H1 (cell line): ENCODE measurements around the gene MEIS2. TPM values are rescaled to one million over a fixed set of nuclear protein-coding genes. Genes with fewer than 3 reads are reported as not detected.

ENCODE experiments used
- CTCF ChIA-PET: fragments of 300-600 bp; sonication (Branson Sonifier 250); formaldehyde crosslinking; loops from one replicate; lab custom pipeline; 2021; ENCODE audit not compliant: partially characterized antibody; lab: Charles Lee
- POLR2A ChIA-PET: fragments of 300-600 bp; sonication (Branson Sonifier 250); formaldehyde crosslinking; loops from one replicate; lab custom pipeline; 2021; ENCODE audit warnings: inconsistent platforms; ENCODE audit not compliant: partially characterized antibody; lab: Charles Lee
- DNase-seq, 2 experiments: peaks; one replicate each; pipeline versions ENCODE4 v3.0.0 to v3.0.0-alpha.2; 2010 to 2022; ENCODE audit warnings: low spot score in 2 of 2, low read depth in 1 of 2, mixed read lengths in 1 of 2
- FAIRE-seq: peaks from 2 replicates; lab custom pipeline; 2011; peaks lifted over from hg19 to GRCh38; lab: Jason Lieb, UNC
- H2AFZ ChIP-seq: 2 replicates; pipeline ENCODE4 v1.8.1; 2012; ENCODE audit warnings: low read length, inconsistent platforms
- H2AK5ac ChIP-seq: 2 replicates; pipeline ENCODE4 v1.6.1; 2013; ENCODE audit warnings: low read depth, low read length
- H2BK120ac ChIP-seq: replicated peaks from 2 replicates; pipeline ENCODE3; 2013; ENCODE audit warnings: low read depth, low read length, inconsistent platforms
- H2BK12ac ChIP-seq: 2 replicates; pipeline ENCODE4 v1.6.1; 2013; ENCODE audit warnings: low read depth, low read length
- H2BK15ac ChIP-seq: 2 replicates; pipeline ENCODE4 v1.6.1; 2013; ENCODE audit warnings: low read length
- H2BK20ac ChIP-seq: 2 replicates; pipeline ENCODE4 v1.6.1; 2013; ENCODE audit warnings: low read length
- H2BK5ac ChIP-seq: 2 replicates; pipeline ENCODE4 v1.6.1; 2013; ENCODE audit warnings: low read depth, low read length
- H3K14ac ChIP-seq: 2 replicates; pipeline ENCODE4 v1.6.1; 2013; ENCODE audit warnings: inconsistent platforms; ENCODE audit not compliant: insufficient read length
- H3K18ac ChIP-seq: 2 replicates; pipeline ENCODE4 v1.6.1; 2013; ENCODE audit warnings: low read length; ENCODE audit errors: extremely low read depth
- H3K23ac ChIP-seq: 2 replicates; pipeline ENCODE4 v1.6.1; 2013; ENCODE audit warnings: inconsistent platforms; ENCODE audit not compliant: insufficient read length
- H3K23me2 ChIP-seq: 2 replicates; pipeline ENCODE4 v1.6.1; 2013; ENCODE audit warnings: low read depth, low read length
- H3K27ac ChIP-seq: 2 replicates; pipeline ENCODE4 v1.6.1; 2011; ENCODE audit warnings: low read depth, low read length, inconsistent platforms
- H3K27me3 ChIP-seq, 4 experiments: replicated peaks in 1 of 4; 1 replicate in 1 of 4; 2 replicates in 3 of 4; pipeline versions ENCODE4 v1.6.1 to v1.8.1; 2011 to 2013; ENCODE audit warnings: low read length in 3 of 4, mild to moderate bottlenecking in 3 of 4, inconsistent platforms in 2 of 4, mixed read lengths in 2 of 4, moderate library complexity in 1 of 4; ENCODE audit not compliant: control insufficient read depth in 3 of 4, insufficient read depth in 3 of 4; ENCODE audit errors: extremely low read depth in 1 of 4
- H3K36me3 ChIP-seq, 4 experiments: 2 replicates each; pipeline versions ENCODE4 v1.6.1 to v1.8.1; 2011 to 2013; ENCODE audit warnings: mild to moderate bottlenecking in 4 of 4, low read length in 3 of 4, moderate library complexity in 2 of 4, control low read depth in 1 of 4, inconsistent platforms in 1 of 4; ENCODE audit not compliant: insufficient read depth in 4 of 4, control insufficient read depth in 2 of 4
- H3K4ac ChIP-seq: replicated peaks from 2 replicates; pipeline ENCODE3; 2013; ENCODE audit warnings: low read length, low read depth, mixed read lengths, inconsistent platforms; ENCODE audit not compliant: insufficient read length
- H3K4me1 ChIP-seq, 4 experiments: replicated peaks in 1 of 4; 1 replicate in 1 of 4; 2 replicates in 3 of 4; pipeline versions ENCODE4 v1.6.1 to v1.8.1; 2011 to 2013; ENCODE audit warnings: low read length in 3 of 4, inconsistent platforms in 2 of 4, mixed read lengths in 1 of 4; ENCODE audit not compliant: insufficient read depth in 4 of 4, control insufficient read depth in 3 of 4
- H3K4me2 ChIP-seq, 2 experiments: 2 replicates each; pipeline versions ENCODE4 v1.6.1 to v1.8.1; 2011 to 2013; ENCODE audit warnings: low read depth in 2 of 2, low read length in 2 of 2, control low read depth in 1 of 2, inconsistent platforms in 1 of 2, mild to moderate bottlenecking in 1 of 2; ENCODE audit not compliant: insufficient read depth in 1 of 2
- H3K4me3 ChIP-seq, 4 experiments: fragments of 200-600, 300-600 bp in 1 of 4; sonication (generic), shearing (Covaris generic), sonication (Bioruptor Twin) in 1 of 4; 2 replicates each; pipeline versions ENCODE4 v1.5.1 to v1.8.1; 2011 to 2016; ENCODE audit warnings: low read length in 4 of 4, low read depth in 3 of 4, control low read depth in 2 of 4, inconsistent platforms in 2 of 4, mild to moderate bottlenecking in 2 of 4, mixed read lengths in 1 of 4, moderate library complexity in 1 of 4; ENCODE audit not compliant: insufficient read depth in 2 of 4; ENCODE audit errors: extremely low read depth in 1 of 4
- H3K56ac ChIP-seq: replicated peaks from 2 replicates; pipeline ENCODE3; 2013; ENCODE audit warnings: low read depth, mild to moderate bottlenecking, mixed read lengths, low read length, inconsistent platforms; ENCODE audit not compliant: insufficient read length
- H3K79me1 ChIP-seq: 2 replicates; pipeline ENCODE4 v1.6.1; 2013; ENCODE audit warnings: low read depth, low read length, control low read depth
- H3K79me2 ChIP-seq, 2 experiments: 2 replicates each; pipeline versions ENCODE4 v1.6.1 to v1.8.1; 2012 to 2013; ENCODE audit warnings: low read length in 2 of 2, mild to moderate bottlenecking in 2 of 2, inconsistent platforms in 1 of 2; ENCODE audit not compliant: insufficient read depth in 2 of 2, control insufficient read depth in 1 of 2
- H3K9ac ChIP-seq, 4 experiments: replicated peaks in 1 of 4; 1 replicate in 1 of 4; 2 replicates in 3 of 4; pipeline versions ENCODE4 v1.6.1 to v1.8.1; 2011 to 2013; ENCODE audit warnings: low read depth in 3 of 4, low read length in 3 of 4, control low read depth in 2 of 4, mild to moderate bottlenecking in 2 of 4, moderate library complexity in 2 of 4, inconsistent platforms in 1 of 4; ENCODE audit errors: extremely low read depth in 1 of 4
- H3K9me3 ChIP-seq, 2 experiments: 2 replicates each; pipeline versions ENCODE4 v1.6.1 to v1.8.1; 2012 to 2013; ENCODE audit warnings: mild to moderate bottlenecking in 2 of 2, moderate library complexity in 2 of 2, control low read depth in 1 of 2, inconsistent platforms in 1 of 2, low read depth in 1 of 2, low read length in 1 of 2, mixed read lengths in 1 of 2; ENCODE audit not compliant: insufficient read depth in 2 of 2
- H4K20me1 ChIP-seq, 2 experiments: replicated peaks in 1 of 2; 2 replicates each; pipeline versions ENCODE3 to v1.8.1; 2011 to 2013; ENCODE audit warnings: inconsistent platforms in 2 of 2, low read length in 2 of 2, mild to moderate bottlenecking in 1 of 2; ENCODE audit not compliant: insufficient read depth in 2 of 2, control insufficient read depth in 1 of 2
- H4K5ac ChIP-seq: 2 replicates; pipeline ENCODE4 v1.6.1; 2013; ENCODE audit warnings: low read length, low read depth, mixed read lengths, inconsistent platforms; ENCODE audit not compliant: insufficient read length
- H4K8ac ChIP-seq: 2 replicates; pipeline ENCODE4 v1.8.0; 2013; ENCODE audit warnings: mild to moderate bottlenecking, moderate library complexity, low read length, inconsistent platforms; ENCODE audit not compliant: insufficient read depth; ENCODE audit errors: extremely low read depth
- H4K91ac ChIP-seq: replicated peaks from 2 replicates; pipeline ENCODE3; 2013; ENCODE audit warnings: low read length, mixed read lengths, inconsistent platforms; ENCODE audit not compliant: insufficient read length
- CBX8 ChIP-seq: fragments of 300-800, 300-1000 bp; sonication (generic); IDR thresholded peaks from 2 replicates; pipeline ENCODE4 v1.7.1; 2016; ENCODE audit warnings: low read depth, low read length, borderline replicate concordance
- EGR1 ChIP-seq: IDR thresholded peaks from 2 replicates; pipeline ENCODE4 v1.6.1; 2011; ENCODE audit warnings: low read depth, low read length, borderline replicate concordance
- PHF8 ChIP-seq: fragments of 200-600 bp; sonication (generic); conservative IDR thresholded peaks from 2 replicates; pipeline ENCODE4 v1.7.1; 2012; ENCODE audit warnings: low read depth, mild to moderate bottlenecking, inconsistent platforms, low read length, moderate library complexity
- POU5F1 ChIP-seq: IDR thresholded peaks from 2 replicates; pipeline ENCODE4 v1.6.1; 2011; ENCODE audit warnings: low read depth, mild to moderate bottlenecking, low read length, moderate library complexity
- RFX5 ChIP-seq: IDR thresholded peaks from 2 replicates; pipeline ENCODE4 v1.6.1; 2011; ENCODE audit warnings: low read depth, low read length, improper control_type of control experiment, borderline replicate concordance
- RNF2 ChIP-seq: fragments of 200-900, 300-1000 bp; sonication (generic); IDR thresholded peaks from 2 replicates; pipeline ENCODE4 v1.7.1; 2016; ENCODE audit warnings: borderline replicate concordance, low read depth, mild to moderate bottlenecking, antibody characterized with exemption, low read length; ENCODE audit not compliant: poor library complexity, severe bottlenecking; ENCODE audit errors: missing control alignments
- RXRA ChIP-seq: IDR thresholded peaks from 2 replicates; pipeline ENCODE4 v1.6.1; 2011; ENCODE audit warnings: low read depth, mild to moderate bottlenecking, low read length, moderate library complexity; ENCODE audit not compliant: insufficient read depth
- SIN3A ChIP-seq, 2 experiments: IDR thresholded peaks in 1 of 2; conservative IDR thresholded peaks in 1 of 2; 2 replicates each; pipeline ENCODE4 v1.6.1; 2011 to 2012; ENCODE audit warnings: low read length in 2 of 2, improper control_type of control experiment in 1 of 2, low read depth in 1 of 2, mild to moderate bottlenecking in 1 of 2
- TCF12 ChIP-seq: IDR thresholded peaks from 2 replicates; pipeline ENCODE4 v1.6.1; 2011; ENCODE audit warnings: low read depth, mild to moderate bottlenecking, low read length
- WGBS, 2 experiments: shearing (Covaris generic) in 1 of 2; methylation state at CpG; one replicate each; pipeline versions ENCODE4 v1.1.6 to v1.1.7; 2013 to 2015; ENCODE audit warnings: low lambda C conversion rate in 2 of 2, mixed read lengths in 2 of 2, inconsistent platforms in 1 of 2, low coverage in 1 of 2, missing lambda C conversion rate in 1 of 2; ENCODE audit not compliant: insufficient replicate concordance in 2 of 2, insufficient coverage in 1 of 2, insufficient read length in 1 of 2; ENCODE audit errors: extremely low coverage in 1 of 2, missing lambda C conversion rate in 1 of 2; 5-methylcytosine and 5-hydroxymethylcytosine counted together
- polyA plus RNA-seq, 7 experiments: library from polyadenylated mRNA; depleted of rRNA in 3 of 7; stranded (reverse) in 5 of 7; unstranded in 2 of 7; fragments of >200 nt in 5 of 7; fragments of 200-250 nt in 2 of 7; gene quantifications; 1 replicate in 5 of 7; 2 replicates in 1 of 7; 4 replicates in 1 of 7; pipeline versions ENCODE4 v1.2.1 to v1.2.3, GENCODE V29; 2011 to 2013; ENCODE audit warnings: missing spikeins in 2 of 7, mixed read lengths in 2 of 7
- total RNA-seq: library from RNA; stranded (reverse); fragmentation: NEBNext Ultra II Directional; extraction: Animal tissue kit (Norgen Biotek cat#: 25700); gene quantifications from 2 replicates; pipeline ENCODE4 v1.2.1, GENCODE V29; 2021

MEIS2 gene
- total and polyA plus RNA-seq, 2 of the 8 experiments (the other 6 are each of a cell fraction or from before 2014, with no cell fraction given), result 0.22 to 1.2 TPM

DNA sequence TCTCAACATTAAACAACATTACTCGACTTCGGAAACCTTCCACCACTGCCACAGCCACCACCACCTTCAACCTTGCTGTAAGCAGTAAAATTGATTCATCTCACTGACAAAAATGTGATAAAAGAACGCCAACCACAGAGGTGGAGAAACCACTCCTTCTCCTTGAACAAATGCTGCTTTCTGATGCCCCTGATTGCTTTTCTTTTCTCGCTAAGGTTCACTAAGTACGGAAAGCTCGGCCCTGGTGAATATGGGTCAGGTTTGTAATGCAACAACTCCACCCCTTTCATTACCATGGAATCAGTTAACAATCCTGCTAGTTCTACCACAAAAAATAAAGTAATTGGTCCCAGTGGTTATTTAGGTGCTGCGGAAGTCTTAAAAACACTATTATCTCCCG, 44.9 kb downstream of the MEIS2 start:
- Histone ChIP-seq H3K23me2 (no peaks in the 10 kb centered on the region), H4K91ac (no peak overlapping the region), H2BK120ac (no peak overlapping the region), H3K4me2 (no peak overlapping the region), H3K18ac (no peak overlapping the region), H3K27me3 (no peaks in the 10 kb centered on the region; a peak in 1 of 7 replicates), H3K9ac (no peak overlapping the region), H3K79me1 (no peaks in the 10 kb centered on the region), H3K36me3 (no peaks in the 10 kb centered on the region), H3K23ac (no peak overlapping the region), H2BK15ac (no peak overlapping the region), H3K56ac (no peak overlapping the region), H3K9me3 (no peaks in the 10 kb centered on the region), H2AK5ac (no peak overlapping the region), H3K4ac (no peak overlapping the region), H2AFZ (0 out of 2 replicates have a peak overlapping the region, but pooled peaks have one; percentile 54), H3K79me2 (no peaks in the 10 kb centered on the region), H4K5ac (no peak overlapping the region), H4K20me1 (no peaks in the 10 kb centered on the region), H4K8ac (no peak overlapping the region), H2BK5ac (no peak overlapping the region), H3K27ac (no peak overlapping the region), H3K14ac (no peak overlapping the region), H3K4me3 (no peak overlapping the region), H3K4me1 (peaks cover 0 to 6% (median 4%) of the 10 kb centered on the region in 4 experiments; a peak in 2 of 7 replicates), H2BK20ac (no peak overlapping the region), H2BK12ac (no peak overlapping the region)
- TF ChIP-seq EGR1 (no peak), RFX5 (no peak), TCF12 (no peak), SIN3A (conservative IDR thresholded peaks at IDR 0.05 in 1 of 2, IDR thresholded peaks at IDR 0.05 in 1 of 2; ENCODE audit: low read depth in 1 of 2, low read length in 2 of 2) (no peak), RNF2 (no peak), RXRA (no peak), PHF8 (no peak), CBX8 (no peak), POU5F1 (no peak)
- CTCF ChIA-PET, result interaction anchor here (1.8 kb wide), 1 partner anchor 19 kb away, joined by 7 read pairs; no protein-coding TSS in a partner anchor
- DNase-seq (no peak), FAIRE-seq (no peak)
- POLR2A ChIA-PET, result no interaction called here
- WGBS, 2 experiments, result 87% methylated on average over 8 of the region's 8 CpGs; no CpG with 5 or more reads in 1 of the 2 experiments
